ENCODE data around the gene CEP152.
"Not testable (repeated sequence)": the region's sequence is repeated elsewhere in the genome, so short reads cannot be mapped to it uniquely, and the experiment has no call there.

The CEP152 gene

GRCh38 chr15:48811325-48811958 is 573 bp upstream of the CEP152 start:
- DNase-seq (ENCODE audit: low spot score) (no peak), FAIRE-seq (no peak)

GRCh38 chr15:48806151-48806550 is 4.7 kb downstream of the CEP152 start:
- no peak for FAIRE-seq
- no peak for DNase-seq (ENCODE audit: low spot score)

GRCh38 chr15:48805591-48805990 is 5.3 kb downstream of the CEP152 start:
- DNase-seq (ENCODE audit: low spot score) (no peak), FAIRE-seq (no peak)

- FAIRE-seq (no peak), DNase-seq (ENCODE audit: low spot score) (no peak)
Measured at GRCh38 chr15:48803877-48804276, 7.0 kb downstream of the CEP152 start.

- DNase-seq (ENCODE audit: low spot score) (peak; percentile 89), FAIRE-seq (peak; percentile 99)
Measured at GRCh38 chr15:48802867-48803266, 8.0 kb downstream of the CEP152 start.

GRCh38 chr15:48802257-48802656 is 8.6 kb downstream of the CEP152 start:
- DNase-seq (ENCODE audit: low spot score) (no peak), FAIRE-seq (no peak)

GRCh38 chr15:48800811-48801455 is 9.9 kb downstream of the CEP152 start:
- FAIRE-seq = no peak
- no peak for DNase-seq (ENCODE audit: low spot score)

- FAIRE-seq (no peak), DNase-seq (ENCODE audit: low spot score) (no peak)
Measured at GRCh38 chr15:48800245-48800644, 10.6 kb downstream of the CEP152 start.

- DNase-seq (ENCODE audit: low spot score) (no peak), FAIRE-seq (no peak)
Measured at GRCh38 chr15:48798319-48798718, 12.6 kb downstream of the CEP152 start.

- FAIRE-seq = peak; percentile 96
- peak; percentile 70 for DNase-seq (ENCODE audit: low spot score)
Measured at GRCh38 chr15:48796930-48797329, 13.9 kb downstream of the CEP152 start.

GRCh38 chr15:48796521-48796920 is 14.3 kb downstream of the CEP152 start:
- FAIRE-seq = no peak
- no peak for DNase-seq (ENCODE audit: low spot score)

- peak; percentile 65 for FAIRE-seq
- DNase-seq (ENCODE audit: low spot score) = no peak
Measured at GRCh38 chr15:48795901-48796300, 15.0 kb downstream of the CEP152 start.

GRCh38 chr15:48794697-48795134 is 16.2 kb downstream of the CEP152 start:
- DNase-seq (ENCODE audit: low spot score) (no peak), FAIRE-seq (no peak)

GRCh38 chr15:48792408-48792807 is 18.5 kb downstream of the CEP152 start:
- FAIRE-seq = no peak
- DNase-seq (ENCODE audit: low spot score) = no peak

- not testable (repeated sequence) for FAIRE-seq; DNase-seq (ENCODE audit: low spot score)
Measured at GRCh38 chr15:48790466-48791115, 20.3 kb downstream of the CEP152 start.

- FAIRE-seq (no peak), DNase-seq (ENCODE audit: low spot score) (no peak)
Measured at GRCh38 chr15:48785712-48786111, 25.2 kb downstream of the CEP152 start.

GRCh38 chr15:48785195-48785594 is 25.7 kb downstream of the CEP152 start:
- no peak for FAIRE-seq
- no peak for DNase-seq (ENCODE audit: low spot score)

GRCh38 chr15:48784756-48785155 is 26.1 kb downstream of the CEP152 start:
- FAIRE-seq = no peak
- DNase-seq (ENCODE audit: low spot score) = no peak

GRCh38 chr15:48782911-48783310 is 28.0 kb downstream of the CEP152 start:
- no peak for FAIRE-seq
- no peak for DNase-seq (ENCODE audit: low spot score)

- FAIRE-seq = no peak
Measured at GRCh38 chr15:48781481-48782081, 29.3 kb downstream of the CEP152 start.

GRCh38 chr15:48781017-48781416 is 29.9 kb downstream of the CEP152 start:
- FAIRE-seq (no peak), DNase-seq (ENCODE audit: low spot score) (no peak)

More at GRCh38 chr15:48781481-48782081, 29.3 kb downstream of the CEP152 start:
- no peak for DNase-seq (ENCODE audit: low spot score)

- DNase-seq (ENCODE audit: low spot score) (no peak), FAIRE-seq (no peak)
Measured at GRCh38 chr15:48778331-48778730, 32.5 kb downstream of the CEP152 start.
